HG02678 (cell line): ENCODE measurements around the gene SP8.

Source experiments
- ATAC-seq: cut with Tn5 transposase; IDR thresholded peaks from one replicate; pipeline ENCODE4 v1.9.1; 2021; ENCODE audit warnings: mild to moderate bottlenecking, moderate library complexity; ENCODE audit not compliant: unreplicated experiment

Gene SP8

GRCh38 chr7:20776214-20776911, 10.3 kb downstream of the SP8 start:
- ATAC-seq, result no peak

- ATAC-seq, result no peak
These were observed 32.7 kb downstream of the SP8 start for GRCh38 chr7:20754001-20754400.

GRCh38 chr7:20749906-20750305, 36.8 kb downstream of the SP8 start:
- ATAC-seq, result no peak

- no peak for ATAC-seq
These were observed 37.8 kb downstream of the SP8 start for GRCh38 chr7:20748853-20749252.

- ATAC-seq, result no peak
These were observed 39.7 kb downstream of the SP8 start for GRCh38 chr7:20747001-20747400.

GRCh38 chr7:20745702-20746101, 41.0 kb downstream of the SP8 start:
- no peak for ATAC-seq

- no peak for ATAC-seq
These were observed 41.7 kb downstream of the SP8 start for GRCh38 chr7:20744954-20745446.

- no peak for ATAC-seq
These were observed 43.8 kb downstream of the SP8 start for GRCh38 chr7:20742913-20743312.

GRCh38 chr7:20741801-20742200, 44.9 kb downstream of the SP8 start:
- ATAC-seq, result peak; percentile 51

- no peak for ATAC-seq
These were observed 47.9 kb downstream of the SP8 start for GRCh38 chr7:20738518-20739481.

- ATAC-seq, result peak; percentile 54
These were observed 48.7 kb downstream of the SP8 start for GRCh38 chr7:20737840-20738448.

- no peak for ATAC-seq
These were observed 51.2 kb downstream of the SP8 start for GRCh38 chr7:20735346-20736065.
